HepG2 (cell line): ENCODE results near the gene GYS2. TPM values are rescaled to one million over a fixed set of nuclear protein-coding genes. Genes with fewer than 3 reads are reported as not detected.

ENCODE experiments used
- ATAC-seq: fragments of 200-7000 bp; cut with Tn5 transposase; 3 replicates; pipeline ENCODE4 v1.9.1; 2020; ENCODE audit warnings: mild to moderate bottlenecking, moderate library complexity
- BruUV-seq: library from RNA; stranded (reverse); fragments of 400-500 nt; replicated peaks from 2 replicates; lab custom pipeline; 2021; lab: Mats Ljungman, UMichigan
- CTCF ChIA-PET: fragments of 300-600 bp; formaldehyde crosslinking; extraction: SDS; loops from one replicate; lab custom pipeline; 2021; ENCODE audit warnings: low total read pairs, inconsistent platforms, low intra/inter-chr PET ratio; lab: Yijun Ruan, JAX
- POLR2A ChIA-PET: fragments of 350-600 bp; sonication (Branson Sonifier 250); formaldehyde crosslinking; loops from one replicate; lab custom pipeline; 2020; ENCODE audit warnings: antibody characterized with exemption, inconsistent platforms; lab: Yijun Ruan, JAX
- DNase-seq: peaks from one replicate; pipeline ENCODE4 v3.0.0-alpha.2; 2015; ENCODE audit warnings: low spot score
- FAIRE-seq: peaks from 3 replicates; lab custom pipeline; 2011; peaks lifted over from hg19 to GRCh38; lab: Jason Lieb, UNC
- H2AFZ ChIP-seq: one replicate; pipeline ENCODE4 v1.6.1; 2011; ENCODE audit warnings: low read length, inconsistent platforms
- H3K27ac ChIP-seq: fragments of 300-600 bp; 3 replicates; pipeline ENCODE4 v1.8.0; 2011; ENCODE audit warnings: mixed run types, mild to moderate bottlenecking, mixed read lengths, low read length, inconsistent platforms; ENCODE audit not compliant: insufficient read depth; ENCODE audit errors: extremely low read length
- H3K27me3 ChIP-seq, 2 experiments: fragments of 200-600 bp in 1 of 2; 2 replicates in 1 of 2; 3 replicates in 1 of 2; pipeline versions ENCODE4 v1.6.0 to v1.8.0; 2011; ENCODE audit warnings: low read length in 2 of 2, mild to moderate bottlenecking in 2 of 2, moderate library complexity in 2 of 2, inconsistent platforms in 1 of 2; ENCODE audit not compliant: insufficient read depth in 2 of 2, control insufficient read depth in 1 of 2
- H3K36me3 ChIP-seq, 2 experiments: fragments of 200-600 bp in 1 of 2; replicated peaks in 1 of 2; 2 replicates in 1 of 2; 3 replicates in 1 of 2; pipeline versions ENCODE4 v1.5.1 to v1.8.0; 2011; ENCODE audit warnings: low read length in 2 of 2, inconsistent platforms in 1 of 2; ENCODE audit not compliant: insufficient read depth in 2 of 2, control insufficient read depth in 1 of 2
- H3K4me1 ChIP-seq: 2 replicates; pipeline ENCODE4 v1.5.1; 2012; ENCODE audit warnings: low read length, inconsistent platforms; ENCODE audit not compliant: insufficient read depth
- H3K4me2 ChIP-seq: 2 replicates; pipeline ENCODE4 v1.6.0; 2011; ENCODE audit warnings: low read depth, low read length, inconsistent platforms
- H3K4me3 ChIP-seq, 3 experiments: fragments of 200-600 bp in 1 of 3; sonication (generic), shearing (Covaris generic) in 1 of 3; replicated peaks in 1 of 3; 2 replicates each; pipeline ENCODE4 v1.5.1; 2011 to 2016; ENCODE audit warnings: low read length in 3 of 3, inconsistent platforms in 2 of 3, low read depth in 2 of 3, mild to moderate bottlenecking in 2 of 3, control low read depth in 1 of 3, mixed read lengths in 1 of 3; ENCODE audit not compliant: insufficient read depth in 1 of 3
- H3K79me2 ChIP-seq: one replicate; pipeline ENCODE4 v1.6.1; 2011; ENCODE audit warnings: low read length, inconsistent platforms; ENCODE audit not compliant: insufficient read depth
- H3K9ac ChIP-seq: 2 replicates; pipeline ENCODE4 v1.6.0; 2011; ENCODE audit warnings: mild to moderate bottlenecking, low read depth, low read length, inconsistent platforms; ENCODE audit not compliant: insufficient read depth
- H3K9me3 ChIP-seq: 2 replicates; pipeline ENCODE4 v1.5.1; 2012; ENCODE audit warnings: mild to moderate bottlenecking, low read length
- H4K20me1 ChIP-seq: 2 replicates; pipeline ENCODE4 v1.6.0; 2011; ENCODE audit warnings: inconsistent platforms, mild to moderate bottlenecking, low read length, moderate library complexity; ENCODE audit not compliant: insufficient read depth
- ARID5B ChIP-seq: IDR thresholded peaks from 2 replicates; pipeline ENCODE4 v1.4.0; 2020; ENCODE audit warnings: mild to moderate bottlenecking, missing genetic modification reagents
- DMAP1 ChIP-seq: IDR thresholded peaks from 2 replicates; pipeline ENCODE4 v1.6.1; 2016
- ETV6 ChIP-seq: sonication (generic); formaldehyde crosslinking; conservative IDR thresholded peaks from 2 replicates; pipeline ENCODE4 v1.4.0; 2020; ENCODE audit warnings: missing genetic modification reagents
- NR2F6 ChIP-seq, 2 experiments: IDR thresholded peaks; 2 replicates each; pipeline ENCODE4 v1.6.1; 2016; ENCODE audit warnings: antibody characterized with exemption in 1 of 2, mild to moderate bottlenecking in 1 of 2
- PRDM4 ChIP-seq: sonication (generic); formaldehyde crosslinking; IDR thresholded peaks from 2 replicates; pipeline ENCODE4 v1.9.0; 2021; ENCODE audit warnings: missing genetic modification reagents, borderline replicate concordance
- ZBTB40 ChIP-seq, 2 experiments: fragments of 450-650 bp in 1 of 2; sonication (generic) in 1 of 2; formaldehyde crosslinking in 1 of 2; IDR thresholded peaks; 2 replicates each; pipeline versions ENCODE4 v1.6.1 to v1.8.0; 2016 to 2022; ENCODE audit warnings: antibody characterized with exemption in 1 of 2, mild to moderate bottlenecking in 1 of 2, missing genetic modification reagents in 1 of 2
- ZSCAN9 ChIP-seq: IDR thresholded peaks from 2 replicates; pipeline ENCODE4 v1.6.1; 2016; ENCODE audit warnings: borderline replicate concordance
- WGBS: methylation state at CpG from one replicate; pipeline ENCODE4 v1.1.6; 2017; ENCODE audit warnings: low lambda C conversion rate; 5-methylcytosine and 5-hydroxymethylcytosine counted together
- in situ Hi-C: cut with HindIII; loops from 2 replicates; pipeline ENCODE4 v1.10.0; 2017; ENCODE audit warnings: low pct_unique_long_range_greater_than_20kb; ENCODE audit not compliant: extremely low pct_ligation_motif_present
- intact Hi-C: fragments of 100-400 bp; cut with micrococcal nuclease; formaldehyde crosslinking; loops from one replicate; pipeline ENCODE4 v1.10.0; 2022; ENCODE audit not compliant: unreplicated experiment
- polyA plus RNA-seq, 8 experiments: library from polyadenylated mRNA; depleted of rRNA in 3 of 8; stranded (reverse) in 7 of 8; unstranded in 1 of 8; fragments of >200 nt; fragmentation: Illumina TruSeq in 4 of 8; extraction: Trizol in 4 of 8; gene quantifications; 2 replicates each; pipeline versions ENCODE4 v1.2.1 to v1.2.3, GENCODE V29; 2011 to 2016; ENCODE audit warnings: low read depth in 4 of 8, missing spikeins in 1 of 8, mixed read lengths in 1 of 8; ENCODE audit not compliant: insufficient read depth in 1 of 8
- total RNA-seq, 5 experiments: library from RNA; depleted of rRNA; stranded (reverse); fragments of >200 nt; fragmentation: Illumina TruSeq; extraction: Trizol; gene quantifications; 2 replicates each; pipeline ENCODE4 v1.2.3, GENCODE V29; 2016; ENCODE audit warnings: low read depth in 1 of 5

GYS2 gene
- total and polyA plus RNA-seq, 2 of the 13 experiments (the other 11 are each of a cell fraction or from before 2014, with no cell fraction given), result not detected

GRCh38 chr12:21547437-21547836 is 57.2 kb downstream of the GYS2 start:
- H3K9ac ChIP-seq, result no peak overlapping the region
- no peaks in the 10 kb centered on the region for H4K20me1 ChIP-seq
- WGBS, result 3% methylated on average over 1 of the region's 1 CpG
- intact Hi-C loops (no loop called here), in situ Hi-C loops (no loop called here)
- FAIRE-seq (no peak), DNase-seq (no peak), ATAC-seq (no peak)
- H3K36me3 ChIP-seq, result no peaks in the 10 kb centered on the region
- BruUV-seq, result no TSS peak
- CTCF ChIA-PET, result no interaction called here
- H3K4me3 ChIP-seq, result no peak overlapping the region
- no peak overlapping the region for H3K4me2 ChIP-seq
- no peak overlapping the region for H3K27ac ChIP-seq
- POLR2A ChIA-PET, result no interaction called here
- no peak overlapping the region for H2AFZ ChIP-seq
- no peaks in the 10 kb centered on the region for H3K79me2 ChIP-seq
- H3K9me3 ChIP-seq, result no peaks in the 10 kb centered on the region
- no peaks in the 10 kb centered on the region for H3K4me1 ChIP-seq
- 0 out of 5 replicates have a peak, but pooled peaks cover 0 to under 1% of the 10 kb centered on the region in 2 experiments for H3K27me3 ChIP-seq
- TF ChIP-seq ARID5B (CRISPR knock-in tag), result no peak
- no peak for TF ChIP-seq DMAP1 (CRISPR knock-in tag)
- no peak for TF ChIP-seq NR2F6 (IDR thresholded peaks at IDR 0.05)
- no peak for TF ChIP-seq NR2F6 (CRISPR knock-in tag; IDR thresholded peaks at IDR 0.05)
- TF ChIP-seq ETV6 (CRISPR knock-in tag), result no peak
- TF ChIP-seq ZSCAN9 (CRISPR knock-in tag), result no peak
- TF ChIP-seq ZBTB40 (IDR thresholded peaks at IDR 0.05), result no peak
- TF ChIP-seq ZBTB40 (CRISPR knock-in tag; IDR thresholded peaks at IDR 0.05), result no peak
- TF ChIP-seq PRDM4, result no peak
